Lower leg skin (tissue), 4 donors: Measurements from ENCODE around the gene GIPC3. TPM values are rescaled to one million over a fixed set of nuclear protein-coding genes. Genes with fewer than 3 reads are reported as not detected.

Experiments
- DNase-seq, 2 donors: peaks; one replicate each; pipeline ENCODE4 v3.0.0-alpha.2; 2019; ENCODE audit warnings: low spot score in 2 of 2
- H3K4me3 ChIP-seq: fragments of 200-600 bp; sonication (generic); 2 replicates; pipeline ENCODE4 v1.5.1; 2017; ENCODE audit warnings: mild to moderate bottlenecking, low read depth; ENCODE audit not compliant: poor library complexity, severe bottlenecking
- CTCF ChIP-seq, 3 donors: fragments of 450-650 bp; IDR thresholded peaks; one replicate each; pipeline ENCODE4 v1.5.1; 2016; ENCODE audit warnings: antibody characterized with exemption in 3 of 3, mild to moderate bottlenecking in 3 of 3, moderate library complexity in 2 of 3
- POLR2A ChIP-seq, 2 donors: fragments of 450-650 bp; IDR thresholded peaks; one replicate each; pipeline ENCODE4 v1.6.1; 2016 to 2017; ENCODE audit warnings: antibody characterized with exemption in 2 of 2, mild to moderate bottlenecking in 1 of 2, moderate library complexity in 1 of 2
- WGBS, 2 donors: methylation state at CpG; one replicate each; pipeline ENCODE4 v1.1.5; 2018; 5-methylcytosine and 5-hydroxymethylcytosine counted together
- intact Hi-C: fragments of 100-400 bp; cut with DNase I; formaldehyde crosslinking; loops from one replicate; pipeline ENCODE4 v1.15.0; 2023; ENCODE audit warnings: low total_unique reads
- total RNA-seq, 4 donors: library from RNA; depleted of rRNA; stranded (reverse); fragments of >200 nt; gene quantifications; one replicate each; pipeline ENCODE4 v1.1.0, GENCODE V29; 2016

GIPC3 gene
- total RNA-seq, 4 donors from 2014 or later, result 0.19 to 0.52 (median 0.25) TPM; not detected in 1

GRCh38 chr19:3631053-3631861 lies 46.0 kb downstream of the GIPC3 start:
- H3K4me3 ChIP-seq, result no peak overlapping the region
- no peak for DNase-seq
- TF ChIP-seq POLR2A (IDR thresholded peaks at IDR 0.05) (no peak), CTCF (IDR thresholded peaks at IDR 0.05) (no peak)
- 90 to 93% methylated on average over 35 to 43 of the region's 43 CpGs for WGBS, 2 donors
- intact Hi-C loops, result no loop called here

- H3K4me3 ChIP-seq, result no peak overlapping the region
- intact Hi-C loops, result no loop called here
- 82 to 86% methylated on average over 15 to 16 of the region's 16 CpGs for WGBS, 2 donors
- TF ChIP-seq POLR2A (IDR thresholded peaks at IDR 0.05) (no peak), CTCF (IDR thresholded peaks at IDR 0.05) (no peak)
- DNase-seq, result no peak
Observed at GRCh38 chr19:3632098-3632497, 46.8 kb downstream of the GIPC3 start.

GRCh38 chr19:3632739-3633558 lies 47.7 kb downstream of the GIPC3 start:
- TF ChIP-seq CTCF (IDR thresholded peaks at IDR 0.05), result no peak
- TF ChIP-seq POLR2A (IDR thresholded peaks at IDR 0.05), result no peak
- H3K4me3 ChIP-seq, result no peak overlapping the region
- WGBS, 2 donors, result 89 to 90% methylated on average over 40 to 48 of the region's 50 CpGs
- no peak for DNase-seq
- intact Hi-C loops, result no loop called here

- DNase-seq, result no peak
- WGBS, 2 donors, result 90 to 92% methylated on average over 14 to 22 of the region's 22 CpGs
- intact Hi-C loops, result no loop called here
- no peak for TF ChIP-seq POLR2A (IDR thresholded peaks at IDR 0.05)
- TF ChIP-seq CTCF (IDR thresholded peaks at IDR 0.05), result no peak
- H3K4me3 ChIP-seq, result no peak overlapping the region
Observed at GRCh38 chr19:3633559-3633988, 48.3 kb downstream of the GIPC3 start.

GRCh38 chr19:3634496-3635045 lies 49.3 kb downstream of the GIPC3 start:
- H3K4me3 ChIP-seq, result no peak overlapping the region
- no peak for DNase-seq
- TF ChIP-seq CTCF (IDR thresholded peaks at IDR 0.05), result no peak
- no peak for TF ChIP-seq POLR2A (IDR thresholded peaks at IDR 0.05)
- intact Hi-C loops, result no loop called here
- 92 to 97% methylated on average over 11 to 19 of the region's 19 CpGs for WGBS, 2 donors
